Smooth muscle cell (in vitro differentiated cells): ENCODE measurements around the gene NELFB. TPM values are rescaled to one million over a fixed set of nuclear protein-coding genes. Genes with fewer than 3 reads are reported as not detected.
A peak's percentile ranks its signal among the peaks of the same experiment; 100 is the strongest.

Experiments
- DNase-seq: peaks from one replicate; lab custom pipeline; 2025; ENCODE audit not compliant: unreplicated experiment; lab: John Stamatoyannopoulos, UW
- H2AFZ ChIP-seq: fragments of 200-600 bp; sonication (generic); 2 replicates; pipeline ENCODE4 v1.6.0; 2016; ENCODE audit warnings: antibody characterized with exemption, low read depth, mild to moderate bottlenecking
- H3F3A ChIP-seq: fragments of 200-600 bp; sonication (generic); 2 replicates; pipeline ENCODE4 v1.6.0; 2017; ENCODE audit warnings: antibody characterized with exemption, low read depth
- H3K27ac ChIP-seq: fragments of 200-600 bp; sonication (generic); 2 replicates; pipeline ENCODE4 v1.5.1; 2016; ENCODE audit warnings: low read depth, mild to moderate bottlenecking
- H3K27me3 ChIP-seq: fragments of 200-600 bp; sonication (generic); 2 replicates; pipeline ENCODE4 v1.6.1; 2016; ENCODE audit warnings: low read depth, mild to moderate bottlenecking
- H3K36me3 ChIP-seq: fragments of 200-600 bp; sonication (generic); 2 replicates; pipeline ENCODE4 v1.5.1; 2016; ENCODE audit warnings: low read depth
- H3K4me1 ChIP-seq: fragments of 200-600 bp; sonication (generic); 2 replicates; pipeline ENCODE4 v1.5.1; 2016; ENCODE audit warnings: low read depth
- H3K4me2 ChIP-seq: fragments of 200-600 bp; sonication (generic); 2 replicates; pipeline ENCODE4 v1.6.0; 2016; ENCODE audit warnings: mild to moderate bottlenecking
- H3K4me3 ChIP-seq: fragments of 200-600 bp; sonication (generic); 2 replicates; pipeline ENCODE4 v1.5.1; 2016; ENCODE audit warnings: mild to moderate bottlenecking
- H3K79me2 ChIP-seq: fragments of 200-600 bp; sonication (generic); 2 replicates; pipeline ENCODE4 v1.6.0; 2016; ENCODE audit warnings: low read depth, mild to moderate bottlenecking
- H3K9ac ChIP-seq: fragments of 200-600 bp; sonication (generic); 2 replicates; pipeline ENCODE4 v1.6.0; 2016; ENCODE audit warnings: low read depth
- H3K9me3 ChIP-seq: fragments of 200-600 bp; sonication (generic); replicated peaks from 2 replicates; pipeline ENCODE4 v1.5.1; 2016; ENCODE audit warnings: low read depth
- H4K20me1 ChIP-seq: fragments of 200-600 bp; sonication (generic); 2 replicates; pipeline ENCODE4 v1.6.0; 2016; ENCODE audit warnings: low read depth
- WGBS: methylation state at CpG from one replicate; pipeline ENCODE4 v1.1.7; 2016; ENCODE audit warnings: low lambda C conversion rate; 5-methylcytosine and 5-hydroxymethylcytosine counted together
- polyA plus RNA-seq: library from polyadenylated mRNA; unstranded; fragments of >200 nt; fragmentation: Nextera tagmentation; extraction: Ambion mirVana; gene quantifications from 2 replicates; pipeline ENCODE4 v1.2.1, GENCODE V29; 2016
- total RNA-seq: library from RNA; depleted of rRNA; stranded (reverse); fragments of >200 nt; gene quantifications from 2 replicates; pipeline ENCODE4 v1.2.3, GENCODE V29; 2014
- TF ChIP-seq, protein P1 (sequence below): fragments of 200-600 bp; sonication (generic); IDR thresholded peaks from 2 replicates; pipeline ENCODE4 v1.5.1; 2017; ENCODE audit warnings: borderline replicate concordance, mild to moderate bottlenecking, antibody characterized with exemption; ENCODE audit not compliant: insufficient read depth, poor library complexity, severe bottlenecking

The NELFB gene
- total and polyA plus RNA-seq, 2 experiments from 2014 or later, result 23.3 to 60.9 TPM

DNA sequence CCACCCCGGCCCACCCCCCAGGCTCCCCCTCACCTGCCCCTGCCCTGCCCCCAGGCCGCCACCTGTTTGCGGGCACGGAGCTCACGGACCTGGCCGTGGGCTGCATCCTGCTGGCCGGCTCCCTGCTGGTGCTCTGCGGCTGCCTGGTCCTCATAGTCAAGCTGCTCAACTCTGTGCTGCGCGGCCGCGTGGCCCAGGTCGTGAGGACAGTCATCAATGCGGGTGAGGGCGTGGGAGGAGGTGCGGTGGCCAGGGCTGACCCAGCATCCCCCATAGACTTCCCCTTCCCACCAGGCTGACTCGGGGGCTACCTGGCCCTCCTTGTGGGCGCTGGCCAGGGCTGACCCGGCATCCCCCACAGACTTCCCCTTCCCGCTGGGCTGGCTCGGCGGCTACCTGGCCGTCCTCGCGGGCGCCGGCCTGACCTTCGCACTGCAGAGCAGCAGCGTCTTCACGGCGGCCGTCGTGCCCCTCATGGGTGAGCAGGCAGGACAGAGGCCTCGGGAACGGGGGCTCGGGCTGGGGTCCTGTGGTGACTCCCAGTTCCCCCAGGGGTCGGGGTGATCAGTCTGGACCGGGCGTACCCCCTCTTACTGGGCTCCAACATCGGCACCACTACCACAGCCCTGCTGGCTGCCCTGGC lies 21.0 kb upstream of the NELFB start:
- DNase-seq, result no peak
- Histone ChIP-seq H3K79me2 (peaks cover 9% of the 10 kb centered on the region), H3K27me3 (no peaks in the 10 kb centered on the region), H3K4me3 (no peak overlapping the region), H2AFZ (no peak overlapping the region), H3K4me1 (peaks cover 7% of the 10 kb centered on the region), H3K36me3 (no peaks in the 10 kb centered on the region), H3K4me2 (no peak overlapping the region), H3K9ac (no peak overlapping the region), H3K9me3 (no peaks in the 10 kb centered on the region), H4K20me1 (peaks cover 16% of the 10 kb centered on the region), H3K27ac (no peak overlapping the region), H3F3A (no peaks in the 10 kb centered on the region)
- 91% methylated on average over 40 of the region's 40 CpGs for WGBS
- TF ChIP-seq, protein P1, sequence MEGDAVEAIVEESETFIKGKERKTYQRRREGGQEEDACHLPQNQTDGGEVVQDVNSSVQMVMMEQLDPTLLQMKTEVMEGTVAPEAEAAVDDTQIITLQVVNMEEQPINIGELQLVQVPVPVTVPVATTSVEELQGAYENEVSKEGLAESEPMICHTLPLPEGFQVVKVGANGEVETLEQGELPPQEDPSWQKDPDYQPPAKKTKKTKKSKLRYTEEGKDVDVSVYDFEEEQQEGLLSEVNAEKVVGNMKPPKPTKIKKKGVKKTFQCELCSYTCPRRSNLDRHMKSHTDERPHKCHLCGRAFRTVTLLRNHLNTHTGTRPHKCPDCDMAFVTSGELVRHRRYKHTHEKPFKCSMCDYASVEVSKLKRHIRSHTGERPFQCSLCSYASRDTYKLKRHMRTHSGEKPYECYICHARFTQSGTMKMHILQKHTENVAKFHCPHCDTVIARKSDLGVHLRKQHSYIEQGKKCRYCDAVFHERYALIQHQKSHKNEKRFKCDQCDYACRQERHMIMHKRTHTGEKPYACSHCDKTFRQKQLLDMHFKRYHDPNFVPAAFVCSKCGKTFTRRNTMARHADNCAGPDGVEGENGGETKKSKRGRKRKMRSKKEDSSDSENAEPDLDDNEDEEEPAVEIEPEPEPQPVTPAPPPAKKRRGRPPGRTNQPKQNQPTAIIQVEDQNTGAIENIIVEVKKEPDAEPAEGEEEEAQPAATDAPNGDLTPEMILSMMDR, result no peak

DNA sequence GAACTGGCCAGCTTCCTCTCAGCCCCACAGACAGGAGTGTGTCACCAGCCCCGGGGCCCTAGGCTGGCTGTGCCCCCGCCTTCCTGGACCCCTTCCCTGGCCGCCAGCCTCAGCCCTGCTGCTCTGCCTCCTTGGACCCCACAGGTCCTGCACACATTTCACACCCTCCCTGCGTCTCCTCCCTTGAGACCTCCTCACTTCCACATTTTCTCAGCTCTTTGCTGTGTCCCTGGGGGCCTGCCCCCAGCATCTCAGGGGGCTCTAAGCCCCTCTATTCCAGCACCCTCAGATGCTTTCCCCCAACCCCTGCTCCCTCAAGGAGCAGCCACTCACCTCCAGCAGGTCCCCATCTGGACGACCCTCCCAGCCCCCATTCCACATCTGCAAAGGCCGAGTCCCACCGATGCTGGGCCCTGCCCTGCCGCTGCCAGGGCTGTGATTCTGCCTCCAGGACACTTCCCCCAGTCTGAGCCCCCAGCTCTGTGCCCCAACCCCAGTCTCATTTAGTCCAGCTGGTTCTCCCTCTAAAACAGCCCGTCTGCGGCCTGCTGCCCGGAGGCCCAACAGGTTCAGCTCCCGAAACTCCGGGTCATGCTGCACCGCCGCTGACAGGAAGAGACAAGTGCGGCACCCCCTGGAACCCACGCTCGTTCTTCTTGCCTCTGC lies 20.2 kb upstream of the NELFB start:
- Histone ChIP-seq H4K20me1 (peaks cover 16% of the 10 kb centered on the region), H3K4me2 (no peak overlapping the region), H3K27ac (no peak overlapping the region), H3K27me3 (no peaks in the 10 kb centered on the region), H3K79me2 (peaks cover 15% of the 10 kb centered on the region), H2AFZ (no peak overlapping the region), H3K4me1 (peaks cover 7% of the 10 kb centered on the region), H3K9ac (no peak overlapping the region), H3F3A (no peaks in the 10 kb centered on the region), H3K9me3 (no peaks in the 10 kb centered on the region), H3K4me3 (no peak overlapping the region), H3K36me3 (no peaks in the 10 kb centered on the region)
- DNase-seq, result no peak
- TF ChIP-seq, protein P1, result no peak
- WGBS, result 83% methylated on average over 18 of the region's 18 CpGs

DNA sequence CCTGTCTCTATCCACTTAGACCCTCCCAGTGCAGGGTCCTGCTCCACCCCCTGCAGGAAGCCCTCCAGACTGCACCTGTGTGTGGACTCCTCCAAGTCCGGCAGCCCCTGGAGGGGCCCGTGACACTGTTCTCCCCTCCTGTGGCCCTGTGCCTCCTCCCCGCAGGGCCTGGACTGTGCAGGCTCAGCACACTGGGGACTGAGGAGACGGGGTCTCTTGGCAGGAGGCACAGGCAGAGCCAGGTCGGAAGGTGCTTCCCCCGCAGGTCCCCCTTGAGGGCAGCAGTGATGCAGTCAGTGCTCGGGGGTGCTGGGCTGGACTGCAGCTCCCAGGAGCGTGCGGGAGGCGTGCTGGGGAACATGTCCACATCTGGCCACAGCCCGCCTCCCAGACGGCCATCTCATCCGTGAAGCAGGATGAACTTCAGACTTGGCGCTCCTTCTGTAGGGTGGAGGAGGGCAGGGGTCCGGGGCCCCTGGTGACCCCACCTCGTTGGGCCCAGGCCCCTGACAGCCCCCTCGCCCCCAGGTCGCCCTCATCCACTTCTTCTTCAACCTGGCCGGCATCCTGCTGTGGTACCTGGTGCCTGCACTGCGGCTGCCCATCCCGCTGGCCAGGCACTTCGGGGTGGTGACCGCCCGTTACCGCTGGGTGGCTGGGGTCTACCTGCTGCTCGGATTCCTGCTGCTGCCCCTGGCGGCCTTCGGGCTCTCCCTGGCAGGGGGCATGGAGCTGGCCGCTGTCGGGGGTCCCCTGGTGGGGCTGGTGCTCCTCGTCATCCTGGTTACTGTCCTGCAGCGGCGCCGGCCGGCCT lies 19.5 kb upstream of the NELFB start:
- Histone ChIP-seq H3K36me3 (no peaks in the 10 kb centered on the region), H3K9ac (no peak overlapping the region), H3K79me2 (peaks cover 15% of the 10 kb centered on the region), H3K27ac (no peak overlapping the region), H3K4me1 (peaks cover 7% of the 10 kb centered on the region), H3F3A (peaks cover 5% of the 10 kb centered on the region), H4K20me1 (peaks cover 16% of the 10 kb centered on the region), H3K9me3 (no peaks in the 10 kb centered on the region), H3K4me3 (peak overlapping the region; percentile 16), H3K4me2 (peak overlapping the region; percentile 64), H2AFZ (no peak overlapping the region), H3K27me3 (no peaks in the 10 kb centered on the region)
- DNase-seq, result no peak
- TF ChIP-seq, protein P1, result no peak
- 87% methylated on average over 35 of the region's 35 CpGs for WGBS
